ENCODE measurements around the gene SLC4A9.
A peak's percentile ranks its signal among the peaks of the same experiment; 100 is the strongest.
"Not testable (repeated sequence)": the region's sequence is repeated elsewhere in the genome, so short reads cannot be mapped to it uniquely, and the experiment has no call there.

Gene SLC4A9

DNA sequence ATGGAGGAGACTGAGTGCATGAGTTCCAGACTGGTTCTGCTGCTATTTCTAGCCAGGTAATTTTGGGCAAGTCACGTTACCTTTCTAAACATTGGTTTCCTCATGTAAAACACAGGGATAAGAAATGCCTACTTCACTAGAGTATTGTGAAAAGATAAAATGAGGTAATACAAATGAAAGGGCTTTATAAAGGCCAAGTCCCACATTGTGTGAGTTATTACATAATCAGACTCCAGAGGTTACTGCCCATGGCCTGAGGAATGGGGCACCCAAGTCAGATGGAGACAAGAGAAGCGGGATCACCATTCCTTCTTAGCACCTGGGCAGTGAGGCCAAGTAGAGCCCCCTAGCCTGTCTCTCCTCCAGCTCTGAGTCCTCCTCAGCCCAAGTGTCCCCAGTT is 21.1 kb upstream of the SLC4A9 start:
- no peak for DNase-seq

DNA sequence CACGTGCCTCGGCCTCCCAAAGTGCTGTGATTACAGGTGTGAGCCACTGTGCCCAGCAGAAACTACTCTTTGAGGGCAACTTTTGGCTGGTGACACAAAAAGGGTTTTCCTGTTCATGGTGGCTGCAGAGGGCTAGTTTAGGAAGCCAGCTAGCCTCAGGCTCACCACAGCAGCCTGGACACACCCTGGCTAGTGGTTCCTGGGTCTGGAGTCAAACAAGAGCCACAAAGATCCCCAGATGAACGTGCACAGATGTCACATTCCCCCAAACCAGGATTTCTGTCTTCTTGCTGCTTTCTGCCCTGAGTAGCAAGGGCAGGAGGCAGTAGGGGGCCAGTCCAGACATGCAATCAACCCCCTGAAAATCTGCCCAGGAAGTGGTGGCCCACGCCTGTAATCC is 20.4 kb upstream of the SLC4A9 start:
- DNase-seq: no peak

DNA sequence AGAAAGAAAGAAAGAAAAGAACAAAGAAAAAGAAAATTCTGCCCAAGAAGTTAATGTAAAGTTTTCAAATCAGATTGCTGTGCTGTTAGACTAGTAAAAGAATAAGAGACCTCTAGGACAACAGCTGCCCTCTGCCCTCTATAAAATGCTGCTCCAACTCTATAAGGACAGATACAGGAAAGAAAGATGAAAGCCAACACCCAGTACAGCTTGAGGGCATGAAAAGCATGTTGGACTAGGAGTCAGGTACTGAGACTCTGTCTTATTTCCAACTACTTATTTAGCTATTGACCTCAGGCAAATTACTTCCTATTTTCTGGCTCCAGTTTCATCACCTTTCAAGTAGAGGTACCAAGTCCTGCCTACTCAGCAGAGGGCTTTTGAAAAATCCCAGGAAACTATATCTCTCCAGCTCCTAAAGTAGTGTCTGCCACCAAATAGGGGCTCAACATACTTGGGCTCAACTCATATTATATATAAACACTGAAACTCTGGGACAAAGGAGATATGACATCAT is 19.3 kb upstream of the SLC4A9 start:
- no peak for DNase-seq

DNA sequence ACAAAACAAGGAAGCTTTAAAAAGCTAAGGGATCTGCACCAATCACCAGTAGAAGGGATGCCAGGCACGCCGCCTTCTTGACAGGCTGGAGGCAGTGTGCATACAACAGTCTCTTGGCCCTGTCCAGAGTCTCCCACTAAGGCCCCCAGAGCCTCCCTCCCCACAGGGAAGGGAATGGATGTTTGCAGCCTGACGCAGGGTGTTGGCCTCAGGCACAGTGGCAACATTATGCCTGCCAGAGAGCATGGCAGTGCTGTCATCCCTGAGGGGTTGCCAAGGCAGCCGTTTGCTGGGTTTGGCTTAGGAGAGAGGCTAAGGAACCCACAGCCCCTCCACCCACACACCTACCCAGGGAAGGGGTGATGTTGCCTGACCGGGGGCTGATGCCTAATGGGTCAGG is 18.4 kb upstream of the SLC4A9 start:
- DNase-seq: no peak

DNA sequence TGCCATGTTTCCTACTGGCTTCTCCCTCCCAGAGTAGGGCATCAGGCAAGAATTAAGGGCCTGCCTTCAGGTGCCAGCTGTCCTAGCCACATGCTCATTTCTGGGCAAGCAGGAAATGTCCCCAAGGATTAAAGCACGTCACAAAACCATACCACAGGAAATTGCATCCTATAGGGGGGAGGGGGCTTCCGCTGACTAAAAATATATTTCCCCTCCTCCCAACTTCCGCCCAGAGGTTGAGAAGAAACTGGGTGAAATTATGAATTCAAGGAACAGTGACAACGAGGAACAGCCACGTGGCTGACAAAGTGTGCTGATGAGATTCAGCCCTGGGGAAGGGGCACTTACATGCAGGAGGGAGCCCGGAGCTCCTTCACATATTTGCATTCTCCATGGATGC is 17.7 kb upstream of the SLC4A9 start:
- no peak for DNase-seq

DNA sequence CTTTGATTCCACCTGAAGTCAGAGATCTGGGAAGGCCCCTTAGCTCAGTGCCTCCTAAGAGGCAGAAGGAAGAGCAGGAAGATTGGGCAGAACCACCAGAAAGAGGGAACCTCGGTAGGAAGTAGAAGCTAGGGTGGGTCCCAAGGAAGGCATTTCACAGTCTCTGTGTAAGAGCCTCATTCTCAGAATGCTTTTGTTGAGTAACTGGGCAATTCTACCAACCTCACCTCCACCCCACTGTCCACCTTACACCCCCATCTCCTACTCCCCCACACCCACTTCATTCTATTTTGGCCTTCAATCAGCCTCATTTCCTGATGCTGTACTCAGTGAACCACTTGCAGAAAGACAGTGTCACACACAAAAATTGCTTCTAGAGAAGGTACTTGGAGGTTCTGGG is 17.1 kb upstream of the SLC4A9 start:
- no peak for DNase-seq

DNA sequence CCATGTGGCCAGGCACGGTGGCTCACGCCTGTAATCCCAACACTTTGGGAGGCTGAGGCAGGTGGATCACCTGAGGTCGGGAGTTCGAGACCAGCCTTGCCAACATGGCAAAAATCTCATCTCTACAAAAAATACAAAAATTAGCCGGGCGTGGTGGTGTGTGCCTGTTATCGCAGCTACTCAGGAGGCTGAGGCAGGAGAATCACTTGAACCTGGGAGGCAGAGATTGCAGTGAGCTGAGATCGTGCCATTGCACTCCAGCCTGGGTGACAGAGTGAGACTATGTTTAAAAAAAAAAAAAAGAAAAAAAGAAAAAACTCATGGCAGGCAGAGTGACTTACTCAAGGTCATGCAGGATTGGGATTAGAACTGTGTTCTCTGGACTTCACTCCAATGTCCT is 16.1 kb upstream of the SLC4A9 start:
- DNase-seq: not testable (repeated sequence)

DNA sequence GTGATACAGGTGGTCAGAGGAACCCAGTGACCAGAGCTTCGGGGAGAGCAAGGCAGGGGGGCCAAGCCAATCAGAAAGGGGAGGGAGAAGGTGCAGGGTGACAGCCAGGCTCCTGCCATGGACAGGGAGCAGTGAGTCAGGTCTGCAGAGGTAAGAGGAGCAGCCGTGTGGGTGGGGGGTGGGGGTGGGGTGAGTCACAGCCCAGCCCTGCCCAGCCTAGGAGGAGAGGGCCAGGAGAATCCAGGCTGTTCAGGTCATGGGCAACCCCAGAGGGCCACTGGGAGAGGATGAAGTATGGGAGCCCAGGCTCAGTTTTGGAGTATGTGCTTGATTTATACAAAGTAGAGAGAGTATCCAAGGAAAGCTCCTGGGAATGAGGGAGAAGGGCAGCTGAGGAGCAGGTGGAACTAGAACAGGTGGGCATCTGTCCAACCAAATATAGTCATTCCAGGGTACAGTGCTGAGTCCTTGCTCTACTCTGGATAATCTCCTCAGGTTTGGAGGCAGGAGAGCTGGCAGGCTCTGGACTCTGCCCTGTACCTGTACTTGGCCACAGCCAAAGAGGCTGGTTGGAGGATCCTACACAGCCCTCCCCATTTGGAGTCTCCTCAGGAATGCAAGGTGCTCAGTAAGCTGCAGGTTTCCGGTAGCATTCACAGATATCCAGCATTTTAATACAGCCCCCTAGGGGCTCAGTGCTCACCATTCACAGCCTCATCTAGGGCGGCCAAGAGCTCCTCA is 15.1 kb upstream of the SLC4A9 start:
- DNase-seq: no peak

DNA sequence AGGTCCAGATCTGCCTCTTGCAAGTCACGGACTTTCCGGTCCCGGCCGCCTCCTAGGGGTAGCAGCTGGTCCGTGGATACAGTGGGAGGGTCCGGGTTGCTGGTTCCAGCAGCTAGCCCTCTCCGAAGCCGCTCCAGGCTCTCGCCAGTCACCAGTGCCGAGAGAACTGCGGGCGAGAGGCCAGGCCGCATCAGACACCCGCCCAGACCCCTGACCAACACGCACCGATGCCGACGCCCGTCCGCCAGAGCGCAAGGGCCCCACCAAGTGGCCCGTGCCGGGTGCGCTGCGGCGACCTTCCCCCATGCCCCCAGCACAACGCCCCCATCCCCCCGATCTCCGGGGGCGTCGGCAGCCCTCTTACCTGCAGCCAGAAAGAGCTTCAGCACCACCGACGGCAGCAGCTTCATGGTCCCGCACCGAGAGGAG is 14.1 kb upstream of the SLC4A9 start:
- no peak for DNase-seq

DNA sequence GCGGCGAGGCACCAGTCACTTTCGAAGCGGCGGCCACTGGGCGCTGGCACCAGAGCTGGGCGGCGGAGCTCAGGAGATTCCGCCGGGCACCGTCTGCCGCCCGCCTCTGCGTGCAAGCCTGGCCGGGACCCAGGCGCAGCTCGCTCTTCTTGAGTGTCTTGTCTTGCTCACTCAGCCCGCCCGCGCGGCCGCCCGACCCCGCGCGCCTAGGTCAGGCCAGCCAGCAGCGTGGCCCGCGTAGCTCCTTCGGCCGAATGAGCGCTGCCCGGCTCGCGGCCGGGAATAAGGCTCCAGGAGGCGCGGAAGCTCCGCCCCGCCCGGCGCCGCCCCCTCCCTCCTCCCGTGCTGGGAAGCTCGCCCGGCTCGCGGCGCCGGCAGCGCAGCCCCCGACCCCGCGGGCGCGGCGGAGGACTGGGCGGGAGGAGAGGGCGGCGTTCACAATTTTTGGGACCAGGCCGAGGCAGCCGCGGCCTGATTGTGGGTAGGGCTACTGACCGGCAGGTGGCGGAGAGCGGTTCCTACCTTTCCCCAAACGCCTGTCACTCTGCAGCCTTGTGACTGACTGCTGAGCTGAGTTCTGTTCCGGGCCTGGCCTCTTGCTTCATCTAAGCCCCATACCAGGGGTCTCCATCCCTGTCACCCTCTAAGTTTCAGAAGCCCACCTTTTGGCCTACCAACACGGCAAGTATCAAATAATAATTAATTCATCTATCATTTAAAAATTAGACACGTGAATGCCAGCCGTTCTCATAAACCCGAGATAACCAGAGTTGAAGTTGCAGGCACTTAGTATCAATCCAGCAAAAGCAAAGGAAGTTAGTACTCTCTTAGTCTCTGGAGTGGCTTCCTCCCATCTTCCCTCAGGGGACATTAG is 13.4 kb upstream of the SLC4A9 start, which contains the start of gene HBEGF:
TSS of gene HBEGF (minus strand) at position 256 of the 874 bp plus-strand sequence. CDS start 275 bp downstream, outside the sequence.
- peak; percentile 28 for DNase-seq

DNA sequence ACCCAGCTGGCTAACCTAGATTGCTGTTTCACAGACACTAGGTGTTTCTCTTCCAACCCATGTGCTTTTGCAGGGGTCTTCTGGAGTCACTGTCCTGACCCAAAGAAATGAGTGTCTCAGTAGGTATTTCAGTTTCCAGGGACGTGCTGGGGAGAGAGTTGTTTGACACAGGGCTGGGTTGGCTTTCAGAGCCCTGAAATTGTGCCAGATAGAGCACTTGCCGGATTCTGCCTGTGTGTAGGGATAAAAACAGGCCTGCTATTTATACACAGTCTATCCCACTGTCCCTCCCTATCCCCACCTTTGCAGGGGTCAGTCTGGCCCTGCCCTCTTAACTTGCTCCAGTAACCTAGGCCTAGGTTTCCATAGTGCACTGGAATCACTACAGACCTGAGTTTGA is 12.6 kb upstream of the SLC4A9 start:
- no peak for DNase-seq

DNA sequence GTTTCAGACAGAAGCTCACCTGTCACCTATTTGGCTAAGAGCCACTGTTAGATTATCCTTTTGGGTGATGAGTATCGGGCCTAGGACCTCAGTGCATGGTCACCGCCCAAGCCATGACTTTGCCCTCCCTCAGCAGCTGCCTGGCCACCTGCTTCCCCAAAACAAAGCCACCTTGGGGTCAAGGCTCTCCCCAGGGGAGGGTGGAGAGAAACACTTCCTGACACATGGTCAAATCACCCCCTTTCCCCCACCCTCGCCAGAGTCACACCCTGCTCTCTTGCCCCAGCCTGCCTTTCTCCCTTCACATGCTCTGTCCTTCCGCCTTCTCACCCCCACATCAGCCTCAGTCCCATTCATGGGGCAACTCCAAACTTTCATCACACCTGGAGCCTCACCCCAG is 11.9 kb upstream of the SLC4A9 start:
- no peak for DNase-seq

DNA sequence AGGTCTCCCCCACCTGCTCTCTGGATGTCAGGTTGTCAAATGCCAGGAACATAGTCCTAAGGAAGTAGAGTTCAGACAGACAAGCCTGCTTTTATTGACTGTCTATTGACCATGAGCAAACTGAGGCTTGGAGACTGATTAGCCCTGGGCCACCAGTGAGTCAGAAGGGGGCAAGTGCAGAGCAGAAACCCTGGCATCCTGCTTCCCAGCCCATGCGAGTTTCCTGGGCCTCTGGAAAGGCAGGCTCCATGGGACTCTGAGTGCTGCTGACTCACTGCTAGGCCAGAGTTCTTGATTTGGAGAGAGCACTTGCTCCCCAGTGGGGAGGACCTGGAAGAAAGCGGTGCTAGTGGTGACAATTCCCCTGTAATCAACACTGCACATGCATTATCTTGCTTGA is 10.8 kb upstream of the SLC4A9 start:
- DNase-seq: no peak

DNA sequence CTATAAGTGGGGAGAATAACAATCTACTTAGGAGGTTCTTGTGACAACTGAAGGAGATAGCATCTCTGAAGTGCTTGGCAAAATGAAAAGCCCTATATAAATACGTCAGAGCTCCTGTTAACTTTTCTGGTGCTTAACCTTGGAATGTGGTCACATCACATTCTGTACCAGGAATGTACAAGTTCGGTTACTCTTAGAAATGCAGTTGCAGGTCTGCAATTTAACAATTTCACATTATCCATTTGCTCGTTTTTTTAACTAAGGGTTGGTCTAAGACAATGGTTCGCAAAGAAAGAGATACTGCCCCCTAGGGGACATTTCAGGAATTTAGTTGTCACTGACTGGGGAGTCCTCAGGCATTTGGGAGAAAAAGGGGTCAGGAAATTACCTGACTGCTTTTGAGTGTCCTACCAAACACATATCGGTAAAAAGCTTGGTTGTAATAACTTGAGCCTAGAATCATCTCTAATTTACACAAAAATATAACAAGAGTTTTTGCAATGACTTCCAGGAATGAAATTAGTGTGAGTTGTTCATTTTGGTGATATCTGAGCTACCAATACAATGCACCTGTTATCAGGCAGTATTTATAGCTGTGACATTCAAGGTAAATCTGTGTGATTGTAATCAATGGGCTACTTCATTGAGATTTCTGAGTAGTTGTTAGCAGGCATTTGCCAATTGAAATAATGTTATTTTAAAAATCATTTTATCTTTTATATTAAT is 8.2 kb upstream of the SLC4A9 start:
- DNase-seq: peak; percentile 10

DNA sequence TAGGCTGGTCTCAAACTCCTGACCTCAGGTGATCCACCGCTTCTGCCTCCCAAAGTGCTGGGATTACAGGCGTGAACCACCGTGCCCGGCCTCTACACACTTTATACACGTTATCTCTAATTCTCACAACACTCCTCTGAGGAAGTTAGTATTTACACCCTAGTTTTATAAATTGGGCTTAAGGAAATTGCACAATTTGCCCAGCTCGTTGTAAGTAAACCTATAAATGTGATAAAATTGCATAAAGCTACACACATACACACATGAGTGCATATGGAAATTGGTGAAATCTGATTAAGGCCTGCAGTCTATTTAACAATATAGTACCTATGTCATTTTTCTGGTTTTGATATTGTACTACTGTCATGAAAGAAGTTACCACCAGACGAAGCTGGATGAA is 4.4 kb upstream of the SLC4A9 start:
- DNase-seq: no peak

DNA sequence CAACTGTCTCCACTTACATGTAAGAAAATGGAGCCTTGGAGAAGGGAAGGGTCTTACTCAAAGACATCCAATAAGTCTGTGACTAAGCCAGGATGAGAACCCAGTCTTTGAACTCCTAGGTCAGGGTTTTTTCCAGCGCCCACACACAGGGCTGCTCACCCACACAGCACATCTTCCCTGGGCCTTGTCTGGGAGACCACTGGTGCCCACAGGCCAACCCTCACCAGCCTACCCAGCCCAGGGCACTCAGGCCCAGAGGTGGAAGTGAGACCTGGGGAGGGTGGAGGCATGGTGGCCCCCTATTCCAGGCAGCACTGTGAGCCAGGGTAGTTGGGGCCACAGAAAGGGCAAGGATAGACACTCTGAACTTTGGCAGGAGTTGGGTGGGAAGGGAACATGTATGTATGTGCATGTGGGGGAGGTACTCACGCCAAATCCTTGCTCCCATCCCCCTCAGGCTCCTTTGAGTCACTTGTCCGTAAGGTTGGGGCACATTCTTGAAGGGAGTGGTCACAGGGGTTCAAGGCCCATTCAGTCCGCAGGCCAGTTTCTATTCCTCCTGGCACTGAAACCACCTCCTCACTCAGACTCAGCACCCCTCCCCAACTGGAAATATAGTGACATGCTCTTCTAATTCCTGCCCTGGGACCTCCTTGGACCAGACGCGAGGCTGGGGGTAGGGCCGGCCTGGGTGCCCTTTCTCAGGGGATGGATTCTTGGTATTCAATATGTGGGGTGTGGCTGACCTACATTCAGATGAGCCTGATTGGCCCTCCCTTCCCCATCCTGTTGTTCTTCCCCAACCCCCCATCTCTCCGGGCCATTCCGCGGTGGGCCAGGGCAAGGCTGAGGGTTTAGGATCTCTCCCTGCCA is 2.9 kb upstream of the SLC4A9 start:
- DNase-seq: no peak

DNA sequence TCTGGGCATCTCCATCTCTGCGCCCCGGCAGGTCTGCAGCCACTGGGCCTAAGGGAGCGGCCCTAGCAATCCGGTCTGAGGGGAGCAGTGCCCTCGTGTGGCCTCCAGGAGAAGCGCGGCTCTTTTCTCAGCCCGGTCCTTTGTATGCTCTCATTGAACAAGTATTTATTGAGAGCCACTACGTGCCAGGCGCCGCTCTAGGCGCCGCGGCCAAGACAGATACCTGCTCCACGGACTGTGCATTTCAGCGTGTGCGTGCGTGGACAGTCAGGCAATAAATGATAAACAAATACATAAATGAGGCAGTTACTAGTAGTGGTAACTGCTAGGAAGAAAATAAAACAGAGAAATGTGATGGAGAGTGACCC is 2.3 kb upstream of the SLC4A9 start:
- peak; percentile 40 for DNase-seq

DNA sequence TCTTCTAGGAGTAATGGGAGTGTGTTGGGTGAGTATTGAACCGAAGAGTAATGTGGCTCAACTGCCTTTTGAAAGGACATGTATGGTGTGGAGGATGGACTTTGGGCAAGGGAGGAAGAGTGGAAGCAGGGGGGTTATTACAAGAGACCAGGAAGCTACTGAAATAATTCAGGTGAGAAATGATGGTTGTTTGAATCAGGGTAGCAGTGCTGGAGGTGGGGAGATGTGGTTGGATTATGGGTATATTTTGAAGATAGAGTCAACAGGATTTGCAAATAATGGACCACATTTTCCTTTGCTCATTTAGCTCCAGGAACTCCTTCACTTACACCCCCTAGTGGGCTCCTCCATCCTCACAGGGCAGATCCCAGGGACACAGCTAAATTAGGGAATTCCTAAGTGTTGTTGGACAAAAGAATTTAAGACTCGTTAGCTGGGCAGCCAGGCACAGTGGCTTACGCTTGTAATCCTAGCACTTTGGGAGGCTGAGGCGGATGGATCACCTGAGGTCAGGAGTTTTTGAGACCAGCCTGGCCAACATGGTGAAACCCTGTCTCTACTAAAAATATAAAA is 1.2 kb upstream of the SLC4A9 start:
- DNase-seq: no peak

DNA sequence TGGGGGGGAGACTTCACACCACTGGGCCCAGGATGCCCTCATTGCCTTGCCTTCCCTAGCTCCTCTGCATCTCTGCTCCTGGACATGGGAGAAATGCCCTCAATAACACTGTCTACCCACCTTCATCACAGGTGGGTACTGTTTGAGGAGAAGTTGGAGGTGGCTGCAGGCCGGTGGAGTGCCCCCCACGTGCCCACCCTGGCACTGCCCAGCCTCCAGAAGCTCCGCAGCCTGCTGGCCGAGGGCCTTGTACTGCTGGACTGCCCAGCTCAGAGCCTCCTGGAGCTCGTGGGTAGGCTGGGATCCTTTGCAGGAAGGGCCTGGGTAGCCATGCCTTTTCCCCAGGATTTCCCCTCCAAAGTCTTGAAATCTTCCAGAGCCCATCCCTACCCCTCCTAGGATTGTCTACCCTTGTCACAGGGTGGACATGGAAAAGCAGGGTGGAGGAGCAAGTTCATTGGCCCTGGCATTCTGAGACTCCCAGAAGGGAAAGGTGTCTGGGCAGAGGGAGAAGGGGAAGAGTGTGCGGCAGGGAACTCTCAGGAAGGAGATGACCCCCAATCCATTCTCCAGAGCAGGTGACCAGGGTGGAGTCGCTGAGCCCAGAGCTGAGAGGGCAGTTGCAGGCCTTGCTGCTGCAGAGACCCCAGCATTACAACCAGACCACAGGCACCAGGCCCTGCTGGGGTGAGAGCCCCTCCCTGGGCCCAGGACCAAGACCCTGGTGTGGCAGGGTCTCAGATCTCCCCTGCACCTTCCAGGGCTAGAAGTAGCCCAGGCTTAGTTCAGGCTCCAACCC is 886 bp downstream of the SLC4A9 start:
- no peak for DNase-seq

DNA sequence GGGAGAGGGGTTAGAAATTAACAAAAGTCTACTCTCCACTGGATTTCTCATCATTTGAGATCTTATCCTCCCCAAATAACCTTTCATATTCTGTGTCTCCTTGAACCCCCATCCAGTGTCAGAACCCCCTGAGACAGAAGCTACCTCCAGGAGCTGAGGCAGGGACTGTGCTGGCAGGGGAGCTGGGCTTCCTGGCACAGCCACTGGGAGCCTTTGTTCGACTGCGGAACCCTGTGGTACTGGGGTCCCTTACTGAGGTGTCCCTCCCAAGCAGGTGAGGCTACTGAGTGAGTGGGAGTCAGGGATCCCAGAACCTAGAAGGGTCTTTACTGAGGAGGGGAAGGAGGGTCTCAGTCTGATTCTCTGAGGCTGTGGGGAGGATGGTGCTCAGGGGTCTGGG is 1.9 kb downstream of the SLC4A9 start:
- DNase-seq: no peak

DNA sequence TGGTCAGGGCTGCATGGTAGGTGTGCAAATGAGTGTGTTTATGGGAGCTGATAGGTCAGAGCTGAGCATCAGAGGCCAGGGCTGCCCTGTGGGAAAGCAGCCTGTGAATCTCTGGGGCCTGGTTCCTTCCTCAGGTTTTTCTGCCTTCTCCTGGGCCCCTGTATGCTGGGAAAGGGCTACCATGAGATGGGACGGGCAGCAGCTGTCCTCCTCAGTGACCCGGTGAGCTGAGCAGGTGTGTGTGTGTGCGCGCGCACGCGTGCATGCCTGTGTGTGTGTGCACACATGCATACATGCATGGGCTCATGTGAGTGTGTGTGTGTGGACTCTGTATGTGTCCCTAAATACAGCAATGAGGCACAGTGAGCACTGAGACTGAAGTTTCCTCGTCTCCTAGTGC is 2.3 kb downstream of the SLC4A9 start:
- no peak for DNase-seq

Measured in NCI-H1048 (cell line).